HG02840 (cell line): Measurements from ENCODE around the gene DLG5.

Experiments
- ATAC-seq: cut with Tn5 transposase; IDR thresholded peaks from one replicate; pipeline ENCODE4 v1.9.1; 2021; ENCODE audit warnings: mild to moderate bottlenecking, moderate library complexity, moderate number of reproducible peaks; ENCODE audit not compliant: unreplicated experiment, low FRiP score

The DLG5 gene

GRCh38 chr10:77828377-77828776, 98.2 kb downstream of the DLG5 start:
- no peak for ATAC-seq

GRCh38 chr10:77827366-77827765, 99.2 kb downstream of the DLG5 start:
- ATAC-seq = no peak

GRCh38 chr10:77825965-77826364, 100.6 kb downstream of the DLG5 start:
- ATAC-seq = no peak

GRCh38 chr10:77824908-77825307, 101.6 kb downstream of the DLG5 start:
- no peak for ATAC-seq

GRCh38 chr10:77823811-77824542, 102.6 kb downstream of the DLG5 start:
- no peak for ATAC-seq

- ATAC-seq = no peak
Observed at GRCh38 chr10:77821551-77821950, 105.0 kb downstream of the DLG5 start.

GRCh38 chr10:77821036-77821435, 105.5 kb downstream of the DLG5 start:
- no peak for ATAC-seq

GRCh38 chr10:77820349-77820748, 106.2 kb downstream of the DLG5 start:
- no peak for ATAC-seq

GRCh38 chr10:77819210-77820112, 107.1 kb downstream of the DLG5 start:
- ATAC-seq = no peak

- ATAC-seq = no peak
Observed at GRCh38 chr10:77818378-77818777, 108.2 kb downstream of the DLG5 start.

GRCh38 chr10:77817541-77817940, 109.0 kb downstream of the DLG5 start:
- ATAC-seq = no peak

GRCh38 chr10:77816311-77816710, 110.2 kb downstream of the DLG5 start:
- ATAC-seq = no peak

GRCh38 chr10:77812741-77813140, 113.8 kb downstream of the DLG5 start:
- no peak for ATAC-seq

GRCh38 chr10:77811831-77812430, 114.6 kb downstream of the DLG5 start:
- no peak for ATAC-seq

GRCh38 chr10:77810446-77811335, 115.9 kb downstream of the DLG5 start:
- no peak for ATAC-seq

- ATAC-seq = no peak
Observed at GRCh38 chr10:77809336-77809735, 117.2 kb downstream of the DLG5 start.

GRCh38 chr10:77807706-77808105, 118.8 kb downstream of the DLG5 start:
- no peak for ATAC-seq

- ATAC-seq = no peak
Observed at GRCh38 chr10:77806511-77807157, 119.9 kb downstream of the DLG5 start.

- ATAC-seq = no peak
Observed at GRCh38 chr10:77805676-77806075, 120.9 kb downstream of the DLG5 start.

GRCh38 chr10:77804371-77804770, 122.2 kb downstream of the DLG5 start:
- ATAC-seq = no peak
